Choroid plexus epithelial cell (primary cell): ENCODE measurements around the gene ARMH4.

ENCODE experiments used
- DNase-seq: peaks from one replicate; pipeline ENCODE4 v3.0.0-alpha.2; 2010; ENCODE audit warnings: low read depth
- H3K4me3 ChIP-seq: 2 replicates; pipeline ENCODE4 v1.5.1; 2011; ENCODE audit warnings: low read depth, mild to moderate bottlenecking, control low read depth, low read length, moderate library complexity
- CTCF ChIP-seq: conservative IDR thresholded peaks from 2 replicates; pipeline ENCODE4 v1.5.1; 2011; ENCODE audit warnings: low read depth, mild to moderate bottlenecking, control low read depth, inconsistent platforms, low read length, moderate library complexity

ARMH4 gene

DNA sequence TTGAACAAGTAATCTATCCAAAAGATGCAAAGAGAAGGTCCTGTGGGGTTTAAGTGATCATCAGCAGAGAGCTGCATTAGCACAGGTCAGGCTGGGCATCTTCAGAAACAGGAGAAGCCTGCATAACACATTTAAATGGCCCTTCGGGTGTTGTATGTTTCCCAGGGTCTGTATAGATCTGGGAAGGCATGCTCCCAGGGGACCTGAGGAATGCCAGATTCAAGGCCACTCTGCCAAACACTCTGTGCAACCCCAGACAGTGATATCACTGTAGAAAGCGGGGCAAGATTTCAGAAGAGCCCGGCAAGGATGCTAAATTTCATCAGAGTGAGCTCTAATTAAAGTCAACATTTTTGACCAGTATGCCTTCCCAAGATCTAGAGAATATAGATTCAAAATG lies 92.9 kb downstream of the ARMH4 start:
- no peak for DNase-seq
- no peak for TF ChIP-seq CTCF
- no peak overlapping the region for H3K4me3 ChIP-seq

- no peak overlapping the region for H3K4me3 ChIP-seq
- DNase-seq, result no peak
- TF ChIP-seq CTCF, result no peak
Measured at GRCh38 chr14:58055497-58056010, 96.5 kb downstream of the ARMH4 start.

DNA sequence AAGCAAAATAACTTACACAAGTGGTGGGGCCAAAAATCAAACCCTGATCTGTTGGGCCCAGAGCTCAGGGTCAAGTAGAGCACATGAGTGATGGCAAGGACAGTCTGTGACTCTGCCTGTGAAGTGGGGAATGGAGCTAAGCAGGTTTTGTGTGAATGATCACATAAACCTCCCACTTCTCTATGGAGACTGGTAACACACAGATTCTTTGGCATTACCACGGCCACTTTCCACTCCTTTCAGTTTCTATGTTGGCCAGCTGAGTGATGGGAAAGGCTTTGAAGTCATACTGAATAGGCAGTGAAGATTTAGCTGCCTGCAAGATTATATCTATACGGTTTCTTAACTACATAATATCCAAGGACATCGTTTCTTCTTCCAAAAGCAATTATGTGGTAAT lies 97.9 kb downstream of the ARMH4 start:
- TF ChIP-seq CTCF, result no peak
- no peak overlapping the region for H3K4me3 ChIP-seq
- no peak for DNase-seq

GRCh38 chr14:58048219-58048618 lies 103.8 kb downstream of the ARMH4 start:
- no peak for TF ChIP-seq CTCF
- no peak for DNase-seq
- H3K4me3 ChIP-seq, result no peak overlapping the region

GRCh38 chr14:58027904-58028303 lies 124.1 kb downstream of the ARMH4 start:
- H3K4me3 ChIP-seq, result no peak overlapping the region
- TF ChIP-seq CTCF, result no peak
- DNase-seq, result no peak

- no peak for TF ChIP-seq CTCF
- DNase-seq, result no peak
Measured at GRCh38 chr14:58026967-58027366, 125.0 kb downstream of the ARMH4 start.

DNA sequence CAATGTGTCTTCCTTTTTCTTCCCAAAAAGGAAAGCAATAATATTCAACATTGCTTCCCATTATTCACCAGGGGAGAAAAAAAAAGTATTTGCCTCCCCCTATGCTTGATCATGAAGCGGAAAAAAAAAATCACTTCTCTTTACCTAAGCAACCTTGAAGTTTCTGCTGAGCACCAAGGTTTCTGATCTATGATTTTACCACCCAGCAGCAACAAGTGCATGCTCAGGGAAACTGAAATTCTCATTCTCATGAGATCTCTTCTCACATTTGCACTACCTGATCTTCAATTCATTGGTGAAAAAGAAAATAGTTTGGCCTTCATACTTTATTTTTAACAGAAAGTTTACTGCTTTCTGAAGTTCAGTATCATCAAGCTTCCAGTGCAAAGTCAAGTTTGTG lies 125.8 kb downstream of the ARMH4 start:
- no peak for DNase-seq
- no peak for TF ChIP-seq CTCF
- no peak overlapping the region for H3K4me3 ChIP-seq

More at GRCh38 chr14:58026967-58027366, 125.0 kb downstream of the ARMH4 start:
- no peak overlapping the region for H3K4me3 ChIP-seq
